ENCODE measurements around the gene C1QTNF1. TPM values are rescaled to one million over a fixed set of nuclear protein-coding genes. Genes with fewer than 3 reads are reported as not detected.

The C1QTNF1 gene
- total and polyA plus RNA-seq, 2 donors (not counting 3 experiments of a cell fraction or from before 2014, with no cell fraction given), result 2.5 to 4.0 TPM

- H3K27ac ChIP-seq (ENCODE audit: insufficient read depth, low read depth, low read length), result no peak within 1 kb of the TSS
- no peaks in the 10 kb centered on the region for H3K4me1 ChIP-seq (ENCODE audit: control insufficient read depth, extremely low read depth, insufficient read depth, low read length)
- no peaks in the 10 kb centered on the region for H3K9me1 ChIP-seq (replicated peaks; ENCODE audit: control insufficient read depth, extremely low read depth, insufficient read depth, low read length)
- dilution Hi-C loops (cut with MboI; ENCODE audit: extremely low pct_ligation_motif_present, low sequenced_read_pairs) (no loop called here), intact Hi-C loops (cut with micrococcal nuclease) (no loop called here)
- H3K9me3 ChIP-seq (replicated peaks; ENCODE audit: control insufficient read depth, insufficient read depth, low read length), result no peaks in the 10 kb centered on the region
- no peak within 1 kb of the TSS for H3K9ac ChIP-seq (replicated peaks; ENCODE audit: extremely low read depth, insufficient read depth, low read length)
- H2AFZ ChIP-seq (ENCODE audit: low read depth, low read length), result no peak within 1 kb of the TSS
- no peaks in the 10 kb centered on the region for H3K27me3 ChIP-seq (ENCODE audit: control insufficient read depth in 2 of 2, insufficient read depth in 2 of 2, low read length in 2 of 2)
- no TSS peak for BruUV-seq (replicated peaks)
- no peak within 1 kb of the TSS for H3K4me3 ChIP-seq (replicated peaks in 1 of 3; ENCODE audit: insufficient read depth in 1 of 3, low read depth in 1 of 3, low read length in 3 of 3)
- no peak within 1 kb of the TSS for H3K4me2 ChIP-seq (ENCODE audit: insufficient read depth, low read length)
- no peaks in the 10 kb centered on the region for H3K36me3 ChIP-seq (ENCODE audit: control insufficient read depth in 2 of 2, extremely low read depth in 1 of 2, insufficient read depth in 2 of 2, low read length in 2 of 2)
- TF ChIP-seq MYC (IDR thresholded peaks at IDR 0.05; ENCODE audit: low read depth, low read length) (no peak), POLR2AphosphoS5 (IDR thresholded peaks at IDR 0.05; ENCODE audit: insufficient read depth, low read depth, low read length) (no peak), FOS (IDR thresholded peaks at IDR 0.05; ENCODE audit: borderline replicate concordance, insufficient read depth, low read length) (no peak), EZH2 (IDR thresholded peaks at IDR 0.05; ENCODE audit: borderline replicate concordance, low read depth, low read length, severe bottlenecking) (no peak), POLR2A (IDR thresholded peaks at IDR 0.05; ENCODE audit: low read depth, low read length) (no peak), CTCF (IDR thresholded peaks at IDR 0.05; ENCODE audit: extremely low read depth in 1 of 2, insufficient read depth in 1 of 2, low read depth in 1 of 2, low read length in 2 of 2) (no peak), JUN (IDR thresholded peaks at IDR 0.05; ENCODE audit: borderline replicate concordance, insufficient read depth, insufficient read length, low read depth) (no peak), MAX (IDR thresholded peaks at IDR 0.05; ENCODE audit: insufficient read depth, insufficient read length) (no peak), GATA2 (IDR thresholded peaks at IDR 0.05; ENCODE audit: insufficient read depth, insufficient read length, low read depth, low read length) (no peak)
- H3K79me2 ChIP-seq (ENCODE audit: control insufficient read depth, insufficient read depth, low read length), result no peaks in the 10 kb centered on the region
- no peaks in the 10 kb centered on the region for H4K20me1 ChIP-seq (replicated peaks; ENCODE audit: control insufficient read depth, extremely low read depth, insufficient read depth, low read length)
- FAIRE-seq (no peak), DNase-seq (ENCODE audit: low read depth, low spot score) (no peak)
- ChIA-PET POLR2A (no interaction called here), CTCF (interaction anchor here (1.7 kb wide), 1 partner anchor 9 kb away, joined by 4 read pairs; no protein-coding TSS in a partner anchor)
Observed at GRCh38 chr17:78979780-78980623, 44.0 kb upstream of the C1QTNF1 start, which contains the start of gene LGALS3BP. LGALS3BP (minus strand) TSS chr17:78979923; CDS start chr17:78977191, 2,732 bp downstream.
